ENCODE data around the gene LYZ.

Gene LYZ

DNA sequence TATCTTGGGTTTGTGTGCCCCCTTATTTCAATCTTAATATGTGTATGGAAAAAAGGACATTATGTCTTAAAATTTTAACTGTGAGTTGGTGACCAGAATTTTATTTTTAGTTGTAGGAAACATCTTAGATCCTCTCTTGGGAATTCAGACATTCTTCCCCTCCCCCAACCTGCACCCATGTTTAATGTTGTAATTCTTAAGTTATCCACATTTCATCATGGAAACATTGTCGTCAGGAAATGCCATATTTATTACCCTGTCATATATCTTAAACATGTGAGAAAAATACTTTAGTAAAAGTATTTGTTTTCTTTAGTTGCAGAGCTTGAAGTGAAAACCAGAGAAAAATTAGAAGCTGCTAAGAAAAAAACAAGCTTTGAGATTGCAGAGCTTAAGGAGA lies 41.6 kb downstream of the LYZ start:
- no peak for DNase-seq

- DNase-seq = peak; percentile 7
Measured at GRCh38 chr12:69392179-69392928, 44.2 kb downstream of the LYZ start.

GRCh38 chr12:69396041-69396440 lies 47.9 kb downstream of the LYZ start:
- no peak for DNase-seq

GRCh38 chr12:69396963-69397362 lies 48.8 kb downstream of the LYZ start:
- DNase-seq = no peak

- no peak for DNase-seq
Measured at GRCh38 chr12:69397978-69398377, 49.8 kb downstream of the LYZ start.

- DNase-seq = no peak
Measured at GRCh38 chr12:69401940-69402339, 53.8 kb downstream of the LYZ start.

Measured in MV-4-11 (cell line).